GM19438 (cell line): Measurements from ENCODE around the gene PPP1R12A.
"Not testable (repeated sequence)": the region's sequence is repeated elsewhere in the genome, so short reads cannot be mapped to it uniquely, and the experiment has no call there.

Experiments
- ATAC-seq: cut with Tn5 transposase; IDR thresholded peaks from one replicate; pipeline ENCODE4 v1.9.1; 2021; ENCODE audit warnings: low read depth; ENCODE audit not compliant: unreplicated experiment

Gene PPP1R12A

DNA sequence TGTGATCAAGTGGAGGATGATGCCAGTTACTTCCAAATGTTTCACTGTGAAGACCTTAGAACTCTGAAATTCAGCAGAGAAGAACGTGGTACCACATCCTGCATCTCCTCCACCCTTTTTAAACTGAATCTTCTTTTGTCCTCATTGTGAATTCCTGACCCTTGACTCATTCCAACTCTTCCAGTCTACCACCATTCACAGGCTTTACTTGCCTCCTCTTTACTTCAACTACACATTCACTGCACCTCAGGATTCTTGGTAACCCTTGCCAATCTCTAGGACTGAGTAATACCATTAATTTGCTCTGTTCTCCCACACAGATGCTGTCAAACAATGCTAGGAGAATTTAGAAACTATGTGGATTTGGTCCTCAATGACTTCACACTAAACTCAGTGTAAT lies 37.3 kb downstream of the PPP1R12A start:
- ATAC-seq = no peak

- no peak for ATAC-seq
Observed at GRCh38 chr12:79895804-79896203, 39.1 kb downstream of the PPP1R12A start.

DNA sequence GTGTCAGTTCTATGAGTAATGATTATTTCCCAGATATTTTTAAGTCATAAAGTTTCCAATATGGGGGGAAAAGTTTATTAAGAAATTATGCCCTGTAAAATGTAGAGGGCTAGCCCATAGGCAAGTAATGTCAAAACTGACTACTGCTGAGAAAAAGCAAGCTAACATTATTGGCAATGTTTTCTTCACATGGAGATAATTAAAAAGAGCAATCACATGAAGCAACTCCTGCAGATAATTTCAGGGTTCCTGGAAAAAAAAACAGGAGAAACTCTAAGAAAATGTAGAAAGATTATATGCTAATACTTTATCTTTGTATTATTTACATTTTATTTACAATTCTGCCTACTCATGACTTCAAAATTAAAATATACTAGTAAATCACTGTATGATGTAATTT lies 39.8 kb downstream of the PPP1R12A start:
- ATAC-seq = no peak

GRCh38 chr12:79891506-79892162 lies 43.3 kb downstream of the PPP1R12A start:
- ATAC-seq = no peak

DNA sequence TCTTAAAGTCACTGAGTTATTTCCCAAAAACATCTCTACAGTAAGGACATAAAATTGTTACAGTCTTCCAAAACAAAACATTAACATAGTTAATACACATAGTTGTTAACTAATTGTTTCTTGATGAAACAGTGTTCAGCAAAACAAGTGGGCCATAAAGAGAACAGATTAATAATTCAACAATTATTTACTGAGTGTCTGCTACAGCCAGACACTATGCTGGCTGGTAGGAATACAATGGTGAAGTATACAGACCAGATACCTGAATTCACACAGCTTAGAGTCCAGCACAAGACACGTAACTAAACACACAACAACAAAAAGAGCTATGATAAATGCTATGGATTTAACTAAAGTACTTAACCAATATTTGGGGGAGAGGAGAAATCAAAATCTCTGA lies 47.0 kb downstream of the PPP1R12A start:
- ATAC-seq = no peak

GRCh38 chr12:79886917-79887519 lies 47.9 kb downstream of the PPP1R12A start:
- peak; percentile 71 for ATAC-seq

- no peak for ATAC-seq
Observed at GRCh38 chr12:79885911-79886490, 48.9 kb downstream of the PPP1R12A start.

DNA sequence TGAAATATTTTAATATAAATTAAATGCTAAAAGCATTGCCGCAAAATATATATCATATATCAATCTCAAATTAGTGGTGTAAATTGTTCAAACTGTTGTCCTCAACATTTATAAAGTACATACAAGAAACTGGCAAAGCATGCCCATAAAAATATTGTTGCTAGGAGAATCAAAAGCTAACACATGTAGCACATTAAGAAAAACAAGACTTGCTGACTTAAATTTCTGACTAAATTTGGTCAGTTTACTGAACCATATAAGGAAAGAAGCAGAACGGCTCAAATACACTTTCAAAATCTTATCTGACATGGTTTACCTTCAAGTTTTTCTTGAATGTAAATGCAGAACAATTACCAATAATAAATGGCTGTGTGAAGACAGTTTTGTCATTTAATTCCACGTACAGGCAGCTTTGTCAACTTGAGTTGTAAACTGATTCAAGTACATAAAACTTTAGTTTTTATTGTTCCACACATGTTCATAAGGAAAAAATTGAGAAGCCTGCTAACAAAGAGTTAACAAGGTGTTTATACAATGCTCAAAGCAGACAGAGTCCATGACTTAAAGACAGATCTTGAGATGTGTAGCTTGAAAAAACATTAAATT lies 50.4 kb downstream of the PPP1R12A start:
- no peak for ATAC-seq

- no peak for ATAC-seq
Observed at GRCh38 chr12:79883216-79883615, 51.7 kb downstream of the PPP1R12A start.

- no peak for ATAC-seq
Observed at GRCh38 chr12:79881351-79881750, 53.5 kb downstream of the PPP1R12A start.

GRCh38 chr12:79878506-79878905 lies 56.4 kb downstream of the PPP1R12A start:
- not testable (repeated sequence) for ATAC-seq

DNA sequence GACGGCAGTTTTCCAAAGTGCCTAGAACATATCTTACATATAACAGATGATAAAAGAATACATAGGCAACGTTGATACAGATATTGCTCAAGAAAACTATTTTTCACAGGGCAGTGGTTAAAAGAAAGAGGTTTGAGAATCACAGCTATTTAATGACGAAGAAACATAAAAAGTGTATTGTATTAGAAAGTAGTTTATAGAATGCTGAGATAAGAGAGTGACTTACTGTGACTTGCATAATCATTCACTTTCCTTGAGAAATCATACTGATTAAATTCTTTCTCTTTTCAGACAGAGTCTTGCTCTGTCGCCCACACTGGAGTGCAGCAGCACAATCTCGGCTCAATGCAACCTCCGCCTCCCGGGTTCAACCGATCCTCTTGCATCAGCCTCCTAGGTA lies 57.7 kb downstream of the PPP1R12A start:
- ATAC-seq = no peak

GRCh38 chr12:79874665-79875064 lies 60.2 kb downstream of the PPP1R12A start:
- no peak for ATAC-seq

DNA sequence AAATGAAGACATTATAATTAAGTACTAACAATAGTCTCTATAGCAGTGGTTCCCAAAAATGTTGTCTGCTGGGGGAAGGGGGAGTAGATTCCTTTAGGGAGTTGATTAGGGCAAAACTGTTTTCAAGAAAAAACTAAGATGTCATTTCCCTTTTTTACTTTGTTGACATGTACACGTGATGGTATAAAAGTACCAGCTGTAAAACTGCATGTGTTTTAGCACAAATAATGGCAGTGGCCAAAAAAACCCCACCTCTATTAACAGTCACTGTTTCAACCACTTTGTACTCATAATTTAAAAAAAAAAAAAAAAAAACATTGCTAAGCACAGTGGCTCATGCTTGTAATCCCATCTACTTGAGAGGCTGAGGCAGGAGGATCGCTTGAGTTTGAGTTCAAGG lies 61.7 kb downstream of the PPP1R12A start:
- peak; percentile 54 for ATAC-seq

DNA sequence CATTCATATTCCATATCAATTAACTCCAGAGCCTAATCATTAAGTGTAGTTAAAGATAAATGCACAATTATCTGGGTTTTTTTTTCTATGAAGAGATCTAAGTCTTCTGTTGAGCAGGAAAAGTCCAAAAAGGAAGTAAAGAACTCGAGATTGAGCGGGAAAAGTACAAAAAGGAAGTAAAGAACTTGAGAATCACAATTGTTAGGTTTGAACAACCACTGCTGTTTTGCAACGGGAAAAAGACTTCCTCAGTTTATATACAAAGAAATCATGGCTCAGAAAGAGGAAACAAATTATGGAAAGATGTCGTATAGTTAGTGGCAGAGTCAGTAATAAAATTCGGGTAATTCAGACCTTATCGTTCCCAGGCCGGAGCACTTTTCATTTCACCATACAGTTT lies 63.3 kb downstream of the PPP1R12A start:
- no peak for ATAC-seq

DNA sequence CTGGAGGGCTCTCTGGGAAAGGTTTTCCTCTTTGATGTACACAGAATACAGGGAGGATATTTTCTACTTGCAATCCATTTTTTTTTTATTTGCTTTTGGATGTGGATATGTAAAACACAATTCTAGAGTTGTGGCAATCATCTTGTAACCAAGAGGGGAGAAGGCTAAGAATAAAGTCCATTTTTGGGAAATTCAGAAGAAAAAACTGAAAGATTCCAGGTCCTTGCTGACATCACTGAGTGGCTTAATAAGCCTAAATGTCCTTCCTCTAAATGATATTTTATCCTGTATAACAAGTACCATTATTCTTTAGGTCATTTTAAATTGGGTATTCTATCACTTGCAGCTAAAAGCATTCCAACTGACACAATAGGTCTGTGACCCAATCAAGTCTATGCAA lies 64.0 kb downstream of the PPP1R12A start:
- no peak for ATAC-seq

GRCh38 chr12:79859646-79860045 lies 75.3 kb downstream of the PPP1R12A start:
- ATAC-seq = no peak

DNA sequence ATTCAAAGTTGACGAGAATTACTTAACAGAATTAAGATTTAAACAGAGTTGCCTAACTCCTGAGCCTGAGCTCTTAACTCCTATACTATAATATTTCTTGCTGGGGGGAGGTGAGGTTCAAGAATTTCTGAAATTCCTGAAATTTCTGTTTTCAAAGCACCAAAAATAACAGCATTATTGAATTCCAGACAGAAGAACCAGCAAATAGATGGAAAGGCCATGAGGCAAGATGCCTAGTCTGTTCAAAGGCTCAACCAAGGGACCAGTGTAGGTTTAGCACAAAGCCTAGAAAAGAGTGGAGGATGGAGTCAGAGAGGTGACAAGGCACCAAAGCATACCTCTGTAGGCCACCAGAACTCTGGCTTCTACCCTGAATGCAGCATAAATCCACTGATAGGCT lies 76.4 kb downstream of the PPP1R12A start:
- ATAC-seq = no peak

- ATAC-seq = no peak
Observed at GRCh38 chr12:79857675-79858074, 77.2 kb downstream of the PPP1R12A start.

- ATAC-seq = no peak
Observed at GRCh38 chr12:79850610-79851299, 84.1 kb downstream of the PPP1R12A start.

DNA sequence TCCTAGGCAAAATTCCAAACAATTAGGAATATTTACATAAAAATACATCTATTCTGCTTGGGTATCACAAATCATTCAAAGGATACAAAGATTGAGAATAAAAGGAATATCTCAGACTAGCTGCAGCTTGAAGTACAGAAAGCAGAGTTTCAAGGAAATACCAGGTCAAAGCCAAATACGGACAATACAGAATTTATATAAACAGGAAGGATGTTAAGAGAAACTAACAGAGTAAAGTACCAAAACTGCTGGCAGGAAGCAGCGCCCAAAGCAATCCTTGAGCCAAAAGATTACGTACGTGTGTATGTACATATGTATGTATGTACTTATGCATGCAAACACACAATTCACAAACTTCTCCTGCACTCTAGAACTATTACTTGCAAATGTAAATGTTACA lies 86.6 kb downstream of the PPP1R12A start:
- ATAC-seq = no peak
